Epithelial cell of esophagus (primary cell): ENCODE data around the gene ZNF319.

ENCODE experiments used
- DNase-seq: peaks from one replicate; pipeline ENCODE4 v3.0.0; 2010; ENCODE audit warnings: low read depth
- H3K4me3 ChIP-seq: 2 replicates; pipeline ENCODE4 v1.5.1; 2011; ENCODE audit warnings: mild to moderate bottlenecking, low read length, control low read depth
- CTCF ChIP-seq: IDR thresholded peaks from 2 replicates; pipeline ENCODE4 v1.5.1; 2011; ENCODE audit warnings: low read depth, mild to moderate bottlenecking, low read length, control low read depth, inconsistent platforms; ENCODE audit not compliant: insufficient read depth; ENCODE audit errors: missing control alignments

The ZNF319 gene

GRCh38 chr16:58020628-58021521, 20.4 kb upstream of the ZNF319 start:
- peak; percentile 88 for TF ChIP-seq CTCF
- no peak overlapping the region for H3K4me3 ChIP-seq
- DNase-seq = peak; percentile 55

- TF ChIP-seq CTCF = no peak
- DNase-seq = no peak
- H3K4me3 ChIP-seq = no peak overlapping the region
These were observed 19.5 kb upstream of the ZNF319 start for GRCh38 chr16:58019866-58020538.

GRCh38 chr16:58018803-58019202, 18.3 kb upstream of the ZNF319 start:
- DNase-seq = no peak
- H3K4me3 ChIP-seq = no peak overlapping the region
- TF ChIP-seq CTCF = no peak

GRCh38 chr16:58016840-58017446, 16.5 kb upstream of the ZNF319 start:
- no peak overlapping the region for H3K4me3 ChIP-seq

GRCh38 chr16:58013201-58013956, 12.9 kb upstream of the ZNF319 start:
- no peak for TF ChIP-seq CTCF
- DNase-seq = no peak
- no peak overlapping the region for H3K4me3 ChIP-seq

More at GRCh38 chr16:58016840-58017446, 16.5 kb upstream of the ZNF319 start:
- no peak for TF ChIP-seq CTCF
- DNase-seq = no peak

- TF ChIP-seq CTCF = no peak
- H3K4me3 ChIP-seq = no peak overlapping the region
- no peak for DNase-seq
These were observed 12.0 kb upstream of the ZNF319 start for GRCh38 chr16:58012481-58012880.
